PFSK-1 (cell line): ENCODE measurements around the gene RHOG.

ENCODE experiments used
- FOXP2 ChIP-seq: optimal IDR thresholded peaks from 2 replicates; pipeline ENCODE3; 2011; ENCODE audit warnings: borderline replicate concordance, control low read depth, inconsistent platforms; ENCODE audit not compliant: insufficient read depth; ENCODE audit errors: extremely low read length, extremely low read depth
- POLR2AphosphoS5 ChIP-seq: IDR thresholded peaks from 2 replicates; pipeline ENCODE4 v1.6.1; 2012; ENCODE audit warnings: low read depth, mild to moderate bottlenecking, control low read depth, low read length, moderate library complexity
- SIN3A ChIP-seq: IDR thresholded peaks from 2 replicates; pipeline ENCODE4 v1.6.1; 2012; ENCODE audit warnings: mild to moderate bottlenecking, low read length, moderate library complexity, borderline replicate concordance; ENCODE audit not compliant: insufficient read depth
- TAF1 ChIP-seq: IDR thresholded peaks from 2 replicates; pipeline ENCODE4 v1.6.1; 2012; ENCODE audit warnings: low read length, control low read depth, borderline replicate concordance; ENCODE audit not compliant: insufficient read depth
- TF ChIP-seq, protein P1 (sequence below), 2 experiments: IDR thresholded peaks; 2 replicates each; pipeline versions ENCODE4 v1.6.1 to v1.8.0; 2011 to 2012; ENCODE audit warnings: low read depth in 2 of 2, low read length in 2 of 2, control low read depth in 1 of 2, inconsistent platforms in 1 of 2, mild to moderate bottlenecking in 1 of 2, moderate library complexity in 1 of 2; ENCODE audit not compliant: insufficient read depth in 1 of 2

The RHOG gene

DNA sequence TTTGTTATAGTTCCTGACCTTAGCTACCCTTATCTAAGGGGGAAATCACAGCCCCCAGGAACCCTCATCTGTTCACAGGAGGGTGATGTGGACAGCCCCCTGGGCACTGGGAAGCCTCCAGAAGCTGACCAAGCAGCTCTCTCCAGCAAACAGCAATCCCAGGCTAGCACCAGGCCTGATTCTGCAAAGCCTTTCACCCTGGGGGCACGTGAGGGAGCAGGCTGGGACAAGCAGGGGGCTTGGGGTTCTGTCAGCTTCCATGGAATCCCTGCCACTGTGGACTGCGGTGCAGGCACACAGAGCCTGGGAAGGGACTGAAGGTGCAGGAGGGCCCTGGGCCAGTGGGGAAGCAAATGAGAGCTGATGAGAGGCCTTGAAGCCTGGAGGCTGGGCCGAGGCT is 30.3 kb downstream of the RHOG start:
- TF ChIP-seq TAF1 (no peak), FOXP2 (no peak), SIN3A (no peak), POLR2AphosphoS5 (no peak)
- TF ChIP-seq, protein P1, sequence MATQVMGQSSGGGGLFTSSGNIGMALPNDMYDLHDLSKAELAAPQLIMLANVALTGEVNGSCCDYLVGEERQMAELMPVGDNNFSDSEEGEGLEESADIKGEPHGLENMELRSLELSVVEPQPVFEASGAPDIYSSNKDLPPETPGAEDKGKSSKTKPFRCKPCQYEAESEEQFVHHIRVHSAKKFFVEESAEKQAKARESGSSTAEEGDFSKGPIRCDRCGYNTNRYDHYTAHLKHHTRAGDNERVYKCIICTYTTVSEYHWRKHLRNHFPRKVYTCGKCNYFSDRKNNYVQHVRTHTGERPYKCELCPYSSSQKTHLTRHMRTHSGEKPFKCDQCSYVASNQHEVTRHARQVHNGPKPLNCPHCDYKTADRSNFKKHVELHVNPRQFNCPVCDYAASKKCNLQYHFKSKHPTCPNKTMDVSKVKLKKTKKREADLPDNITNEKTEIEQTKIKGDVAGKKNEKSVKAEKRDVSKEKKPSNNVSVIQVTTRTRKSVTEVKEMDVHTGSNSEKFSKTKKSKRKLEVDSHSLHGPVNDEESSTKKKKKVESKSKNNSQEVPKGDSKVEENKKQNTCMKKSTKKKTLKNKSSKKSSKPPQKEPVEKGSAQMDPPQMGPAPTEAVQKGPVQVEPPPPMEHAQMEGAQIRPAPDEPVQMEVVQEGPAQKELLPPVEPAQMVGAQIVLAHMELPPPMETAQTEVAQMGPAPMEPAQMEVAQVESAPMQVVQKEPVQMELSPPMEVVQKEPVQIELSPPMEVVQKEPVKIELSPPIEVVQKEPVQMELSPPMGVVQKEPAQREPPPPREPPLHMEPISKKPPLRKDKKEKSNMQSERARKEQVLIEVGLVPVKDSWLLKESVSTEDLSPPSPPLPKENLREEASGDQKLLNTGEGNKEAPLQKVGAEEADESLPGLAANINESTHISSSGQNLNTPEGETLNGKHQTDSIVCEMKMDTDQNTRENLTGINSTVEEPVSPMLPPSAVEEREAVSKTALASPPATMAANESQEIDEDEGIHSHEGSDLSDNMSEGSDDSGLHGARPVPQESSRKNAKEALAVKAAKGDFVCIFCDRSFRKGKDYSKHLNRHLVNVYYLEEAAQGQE (IDR thresholded peaks at IDR 0.05; ENCODE audit: insufficient read depth in 1 of 2, low read depth in 2 of 2, low read length in 2 of 2), result no peak

DNA sequence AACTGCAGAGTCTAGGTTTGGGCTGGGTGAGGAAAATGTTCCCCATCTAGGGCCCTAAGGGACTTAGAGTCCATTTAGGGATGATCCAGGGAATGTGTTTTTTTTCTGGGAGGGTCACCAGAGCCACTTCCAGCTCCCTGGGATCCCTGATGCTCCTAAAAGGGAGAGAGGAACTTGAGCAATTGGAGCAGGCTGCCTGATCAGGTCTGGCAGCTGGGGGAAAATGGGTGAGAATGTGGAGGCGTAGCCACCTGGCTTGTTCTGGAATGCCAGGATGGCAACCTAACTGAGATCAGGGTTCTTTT is 31.2 kb downstream of the RHOG start:
- TF ChIP-seq SIN3A (no peak), FOXP2 (no peak), TAF1 (no peak), POLR2AphosphoS5 (no peak)
- TF ChIP-seq, protein P1 (IDR thresholded peaks at IDR 0.05; ENCODE audit: insufficient read depth in 1 of 2, low read depth in 2 of 2, low read length in 2 of 2), result no peak

DNA sequence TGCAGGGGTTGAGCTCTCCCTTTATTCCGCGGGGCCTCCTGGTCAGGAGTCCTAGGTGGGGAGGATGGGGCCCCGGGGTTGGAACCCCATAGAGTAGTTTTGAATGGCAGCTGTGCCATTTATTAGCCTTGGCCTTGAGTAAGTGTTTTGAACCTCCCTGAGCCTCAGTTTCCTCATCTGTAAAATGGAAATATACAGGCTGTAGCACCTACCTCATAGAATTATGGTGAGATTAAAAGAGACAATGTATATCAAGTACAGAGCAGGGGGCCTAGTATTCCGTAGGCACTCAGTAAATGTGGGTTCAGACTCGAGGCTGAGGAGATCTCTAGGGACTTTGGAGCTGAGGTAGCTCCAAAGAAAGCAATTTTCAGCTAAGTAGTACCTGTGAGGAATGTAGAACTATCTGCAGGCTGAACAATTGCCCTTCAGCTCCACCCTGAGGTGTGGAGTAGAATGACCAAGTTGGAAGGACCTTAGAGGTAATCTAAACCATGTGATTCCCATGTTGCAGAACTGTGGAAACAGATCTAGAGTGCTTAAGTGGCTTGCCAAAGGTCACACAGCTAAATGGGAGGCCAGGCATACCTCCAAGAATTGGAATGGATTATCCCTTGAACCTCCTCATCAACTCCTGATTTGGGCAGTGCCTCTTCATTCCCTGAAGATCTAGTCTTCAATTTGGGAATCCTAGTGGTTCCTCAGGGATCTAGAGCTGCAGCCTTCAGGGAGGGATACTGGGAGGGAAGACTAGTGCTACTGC is 31.7 kb downstream of the RHOG start:
- 0 out of 2 replicates have a peak, but pooled peaks have one; percentile 23 for TF ChIP-seq TAF1
- no peak for TF ChIP-seq FOXP2
- TF ChIP-seq, protein P1 (IDR thresholded peaks at IDR 0.05; ENCODE audit: insufficient read depth in 1 of 2, low read depth in 2 of 2, low read length in 2 of 2), result no peak
- TF ChIP-seq POLR2AphosphoS5, result no peak
- no peak for TF ChIP-seq SIN3A

DNA sequence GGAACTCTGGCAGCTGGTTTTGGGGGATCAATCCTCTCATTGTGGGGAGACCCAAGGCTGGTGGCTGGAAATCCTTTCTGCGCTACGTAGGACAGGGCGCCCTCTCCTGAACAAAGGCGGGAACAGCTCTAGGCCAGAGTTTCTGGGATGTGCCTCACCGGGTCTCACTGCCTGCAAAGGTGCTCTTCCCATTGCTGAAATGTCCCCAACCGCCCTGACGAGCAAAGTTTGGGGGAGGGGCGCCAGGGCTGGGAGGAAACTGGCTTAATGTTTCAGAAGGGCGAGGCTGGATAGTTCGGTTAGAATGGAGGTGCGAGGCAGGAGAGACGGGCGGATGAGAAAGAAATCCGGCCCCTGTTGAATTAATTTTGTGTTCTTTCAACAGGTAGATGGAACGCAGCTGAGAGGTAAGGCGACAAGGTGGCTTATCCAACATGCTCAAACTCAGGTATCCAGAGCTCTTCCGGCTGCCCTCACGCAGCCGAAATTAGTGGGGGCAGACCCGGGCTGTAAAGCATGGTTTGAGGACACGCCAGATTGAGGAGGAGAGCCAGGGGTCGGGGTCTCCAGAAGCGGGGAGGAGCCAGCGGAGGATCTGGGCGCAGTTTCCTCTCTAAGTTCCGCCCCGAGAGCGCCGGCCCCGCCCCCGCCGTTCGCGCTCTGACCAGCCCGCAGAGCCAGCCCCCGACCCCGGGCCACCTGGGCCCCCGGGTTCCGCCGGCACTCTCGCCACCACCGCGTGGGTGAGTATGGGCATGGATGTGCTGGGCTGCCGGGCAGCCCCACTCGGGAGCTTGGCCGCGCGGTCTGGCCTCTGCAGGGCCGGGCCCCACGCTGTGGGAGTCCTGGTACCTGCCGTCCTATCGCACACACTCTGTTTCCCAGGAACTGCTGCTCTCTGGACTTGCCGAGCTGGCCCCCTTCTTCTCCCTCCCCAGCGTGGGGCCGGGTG is 32.6 kb downstream of the RHOG start, which contains the start of gene PGAP2:
PGAP2 (plus strand) TSS at position 652 of the 952 bp plus-strand sequence. CDS start 2,700 bp downstream, outside the sequence.
- no peak for TF ChIP-seq SIN3A
- TF ChIP-seq POLR2AphosphoS5, result 0 out of 2 replicates have a peak, but pooled peaks have one; percentile 45
- TF ChIP-seq, protein P1 (IDR thresholded peaks at IDR 0.05; ENCODE audit: insufficient read depth in 1 of 2, low read depth in 2 of 2, low read length in 2 of 2), result no peak
- TF ChIP-seq FOXP2, result no peak
- no peak for TF ChIP-seq TAF1
